NCI-H524 treated with DMSO at 0.1 percent for 48 hours (cell line): Measurements from ENCODE around the gene ARMC6.
"Not testable (repeated sequence)": the region's sequence is repeated elsewhere in the genome, so short reads cannot be mapped to it uniquely, and the experiment has no call there.

Experiments
- DNase-seq: peaks from one replicate; lab custom pipeline; 2025; lab: John Stamatoyannopoulos, UW

Gene ARMC6

GRCh38 chr19:19075126-19075525, 41.7 kb downstream of the ARMC6 start:
- no peak for DNase-seq

GRCh38 chr19:19076476-19076875, 43.1 kb downstream of the ARMC6 start:
- DNase-seq, result no peak

- DNase-seq, result no peak
Measured at GRCh38 chr19:19077103-19077502, 43.7 kb downstream of the ARMC6 start.

GRCh38 chr19:19078801-19079200, 45.4 kb downstream of the ARMC6 start:
- no peak for DNase-seq

GRCh38 chr19:19079571-19079970, 46.2 kb downstream of the ARMC6 start:
- DNase-seq, result no peak

GRCh38 chr19:19081642-19082151, 48.3 kb downstream of the ARMC6 start:
- DNase-seq, result no peak

- DNase-seq, result no peak
Measured at GRCh38 chr19:19083413-19084178, 50.2 kb downstream of the ARMC6 start.

- DNase-seq, result no peak
Measured at GRCh38 chr19:19087676-19088075, 54.3 kb downstream of the ARMC6 start.

GRCh38 chr19:19094513-19094912, 61.1 kb downstream of the ARMC6 start:
- no peak for DNase-seq

- no peak for DNase-seq
Measured at GRCh38 chr19:19095691-19096090, 62.3 kb downstream of the ARMC6 start.

- DNase-seq, result no peak
Measured at GRCh38 chr19:19096641-19097627, 63.5 kb downstream of the ARMC6 start.

GRCh38 chr19:19098084-19098702, 64.8 kb downstream of the ARMC6 start:
- no peak for DNase-seq

- no peak for DNase-seq
Measured at GRCh38 chr19:19098703-19099632, 65.6 kb downstream of the ARMC6 start.

GRCh38 chr19:19101540-19101939, 68.1 kb downstream of the ARMC6 start:
- no peak for DNase-seq

GRCh38 chr19:19102566-19102965, 69.2 kb downstream of the ARMC6 start:
- not testable (repeated sequence) for DNase-seq

GRCh38 chr19:19103167-19103566, 69.8 kb downstream of the ARMC6 start:
- DNase-seq, result no peak

GRCh38 chr19:19105365-19106055, 72.1 kb downstream of the ARMC6 start:
- no peak for DNase-seq

GRCh38 chr19:19106056-19106551, 72.7 kb downstream of the ARMC6 start:
- DNase-seq, result no peak

- not testable (repeated sequence) for DNase-seq
Measured at GRCh38 chr19:19106938-19107337, 73.5 kb downstream of the ARMC6 start.

GRCh38 chr19:19107654-19108053, 74.3 kb downstream of the ARMC6 start:
- no peak for DNase-seq
